HL-60 (cell line): Measurements from ENCODE around the gene RGS6.

Experiments
- DNase-seq, 2 experiments: peaks; one replicate each; pipeline ENCODE4 v3.0.0-alpha.2; 2010 to 2020; ENCODE audit warnings: low read depth in 1 of 2, low spot score in 1 of 2
- H3K27ac ChIP-seq: fragments of 250-450 bp; sonication (Bioruptor Pico); replicated peaks from 2 replicates; pipeline ENCODE4 v1.5.1; 2020; ENCODE audit warnings: mild to moderate bottlenecking, moderate library complexity
- H3K27me3 ChIP-seq: fragments of 250-450 bp; sonication (Bioruptor Pico); 2 replicates; pipeline ENCODE4 v1.5.1; 2021; ENCODE audit warnings: mild to moderate bottlenecking, moderate library complexity; ENCODE audit not compliant: insufficient read depth, poor library complexity, severe bottlenecking
- H3K4me3 ChIP-seq: replicated peaks from 2 replicates; pipeline ENCODE4 v1.5.1; 2011; ENCODE audit warnings: mild to moderate bottlenecking, control low read depth, low read length; ENCODE audit not compliant: insufficient read depth
- CTCF ChIP-seq: IDR thresholded peaks from one replicate; pipeline ENCODE4 v1.5.1; 2011; ENCODE audit warnings: low read length, control low read depth, inconsistent platforms; ENCODE audit not compliant: insufficient read depth
- GABPA ChIP-seq: IDR thresholded peaks from 2 replicates; pipeline ENCODE4 v1.6.1; 2012; ENCODE audit warnings: low read depth
- POLR2AphosphoS5 ChIP-seq: IDR thresholded peaks from 2 replicates; pipeline ENCODE4 v1.6.1; 2012; ENCODE audit warnings: low read depth
- SPI1 ChIP-seq: IDR thresholded peaks from 2 replicates; pipeline ENCODE4 v1.6.1; 2012; ENCODE audit warnings: low read depth, mild to moderate bottlenecking, borderline replicate concordance
- TF ChIP-seq, protein P1 (sequence below): IDR thresholded peaks from 2 replicates; pipeline ENCODE4 v1.6.1; 2012; ENCODE audit warnings: low read depth; ENCODE audit not compliant: insufficient replicate concordance

The RGS6 gene

DNA sequence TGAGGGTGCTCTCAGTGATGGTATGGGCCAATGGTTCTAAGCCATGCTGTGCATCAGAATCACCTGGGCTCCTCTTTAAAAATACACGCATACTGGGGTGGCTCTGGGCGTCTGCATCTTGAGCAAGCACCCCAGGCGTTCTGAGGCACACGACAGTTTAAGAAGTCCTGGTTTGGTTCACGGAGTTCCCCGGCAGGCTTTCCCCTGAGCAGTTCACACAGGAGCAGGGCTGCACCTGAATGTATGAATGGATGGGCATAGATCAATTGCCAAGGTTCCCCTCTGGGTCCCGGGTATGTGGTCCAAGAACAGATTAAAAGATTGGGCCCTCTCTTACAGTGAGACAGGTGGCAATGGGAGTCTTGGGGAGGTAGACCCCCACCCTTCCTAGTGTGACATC is 566.4 kb downstream of the RGS6 start:
- Histone ChIP-seq H3K27me3 (no peaks in the 10 kb centered on the region), H3K27ac (no peak overlapping the region), H3K4me3 (no peak overlapping the region)
- no peak for DNase-seq
- TF ChIP-seq CTCF, result no peak
- no peak for TF ChIP-seq GABPA
- TF ChIP-seq, protein P1, sequence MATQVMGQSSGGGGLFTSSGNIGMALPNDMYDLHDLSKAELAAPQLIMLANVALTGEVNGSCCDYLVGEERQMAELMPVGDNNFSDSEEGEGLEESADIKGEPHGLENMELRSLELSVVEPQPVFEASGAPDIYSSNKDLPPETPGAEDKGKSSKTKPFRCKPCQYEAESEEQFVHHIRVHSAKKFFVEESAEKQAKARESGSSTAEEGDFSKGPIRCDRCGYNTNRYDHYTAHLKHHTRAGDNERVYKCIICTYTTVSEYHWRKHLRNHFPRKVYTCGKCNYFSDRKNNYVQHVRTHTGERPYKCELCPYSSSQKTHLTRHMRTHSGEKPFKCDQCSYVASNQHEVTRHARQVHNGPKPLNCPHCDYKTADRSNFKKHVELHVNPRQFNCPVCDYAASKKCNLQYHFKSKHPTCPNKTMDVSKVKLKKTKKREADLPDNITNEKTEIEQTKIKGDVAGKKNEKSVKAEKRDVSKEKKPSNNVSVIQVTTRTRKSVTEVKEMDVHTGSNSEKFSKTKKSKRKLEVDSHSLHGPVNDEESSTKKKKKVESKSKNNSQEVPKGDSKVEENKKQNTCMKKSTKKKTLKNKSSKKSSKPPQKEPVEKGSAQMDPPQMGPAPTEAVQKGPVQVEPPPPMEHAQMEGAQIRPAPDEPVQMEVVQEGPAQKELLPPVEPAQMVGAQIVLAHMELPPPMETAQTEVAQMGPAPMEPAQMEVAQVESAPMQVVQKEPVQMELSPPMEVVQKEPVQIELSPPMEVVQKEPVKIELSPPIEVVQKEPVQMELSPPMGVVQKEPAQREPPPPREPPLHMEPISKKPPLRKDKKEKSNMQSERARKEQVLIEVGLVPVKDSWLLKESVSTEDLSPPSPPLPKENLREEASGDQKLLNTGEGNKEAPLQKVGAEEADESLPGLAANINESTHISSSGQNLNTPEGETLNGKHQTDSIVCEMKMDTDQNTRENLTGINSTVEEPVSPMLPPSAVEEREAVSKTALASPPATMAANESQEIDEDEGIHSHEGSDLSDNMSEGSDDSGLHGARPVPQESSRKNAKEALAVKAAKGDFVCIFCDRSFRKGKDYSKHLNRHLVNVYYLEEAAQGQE, result no peak

GRCh38 chr14:72499746-72500145 is 567.5 kb downstream of the RGS6 start:
- no peak overlapping the region for H3K27ac ChIP-seq
- DNase-seq, result no peak
- H3K4me3 ChIP-seq, result no peak overlapping the region
- H3K27me3 ChIP-seq, result no peaks in the 10 kb centered on the region
- TF ChIP-seq GABPA (no peak), CTCF (no peak), POLR2AphosphoS5 (no peak), SPI1 (no peak)
- TF ChIP-seq, protein P1, result no peak

- Histone ChIP-seq H3K27me3 (no peaks in the 10 kb centered on the region), H3K4me3 (no peak overlapping the region), H3K27ac (no peak overlapping the region)
- TF ChIP-seq GABPA (no peak), CTCF (no peak), POLR2AphosphoS5 (no peak), SPI1 (no peak)
- TF ChIP-seq, protein P1, result no peak
- DNase-seq, result no peak
Observed at GRCh38 chr14:72500234-72500838, 568.1 kb downstream of the RGS6 start.
